HTR-8/SVneo (cell line): Measurements from ENCODE around the gene MPV17.
A peak's percentile ranks its signal among the peaks of the same experiment; 100 is the strongest.
"Not testable (repeated sequence)": the region's sequence is repeated elsewhere in the genome, so short reads cannot be mapped to it uniquely, and the experiment has no call there.

Experiments used
- DNase-seq: peaks from one replicate; pipeline ENCODE4 v3.0.0; 2011; ENCODE audit warnings: low spot score, mixed read lengths; ENCODE audit not compliant: insufficient read length
- FAIRE-seq: peaks from 2 replicates; lab custom pipeline; 2011; peaks lifted over from hg19 to GRCh38; lab: Jason Lieb, UNC

Gene MPV17

GRCh38 chr2:27271631-27272340 is 51.1 kb downstream of the MPV17 start:
- FAIRE-seq, result no peak
- no peak for DNase-seq

DNA sequence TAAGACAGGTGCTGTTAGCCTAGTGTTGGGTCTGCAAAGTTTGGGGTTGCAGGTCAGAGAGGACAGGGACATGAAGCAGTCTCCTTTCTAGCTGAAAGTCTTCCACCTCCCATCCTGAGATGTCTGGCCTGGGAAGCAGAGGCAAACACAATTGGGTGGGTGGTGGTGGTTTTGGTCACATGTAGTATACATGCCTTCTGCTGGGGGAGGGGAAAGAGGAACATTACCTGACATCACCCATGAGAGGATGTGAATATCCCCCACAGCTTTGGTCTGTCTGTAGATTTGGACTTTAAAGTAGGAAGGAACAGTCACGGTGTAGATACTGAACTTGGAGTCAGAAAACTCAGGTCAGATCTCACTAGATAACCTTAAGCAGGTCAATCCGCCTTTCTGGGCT is 52.2 kb downstream of the MPV17 start:
- DNase-seq, result no peak
- FAIRE-seq, result no peak

DNA sequence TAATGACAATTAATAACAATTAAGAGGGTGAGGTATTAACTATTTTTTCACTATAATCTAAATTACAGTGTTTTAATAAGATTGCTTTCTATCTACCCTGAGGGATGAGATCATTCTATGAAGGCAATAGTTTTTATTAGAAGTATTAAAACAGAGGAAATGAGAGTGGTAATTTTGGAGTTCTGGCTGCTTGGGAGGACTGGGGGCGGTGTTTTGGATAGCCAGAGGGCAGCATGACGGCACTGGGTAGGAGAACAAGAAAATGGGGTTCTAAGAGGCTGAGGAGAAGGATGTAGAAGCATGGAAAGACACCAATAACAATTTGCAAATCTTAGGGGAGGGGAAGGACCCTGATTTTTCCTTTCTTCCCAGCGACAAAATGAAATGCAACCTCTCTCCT is 52.8 kb downstream of the MPV17 start:
- DNase-seq (no peak), FAIRE-seq (no peak)

DNA sequence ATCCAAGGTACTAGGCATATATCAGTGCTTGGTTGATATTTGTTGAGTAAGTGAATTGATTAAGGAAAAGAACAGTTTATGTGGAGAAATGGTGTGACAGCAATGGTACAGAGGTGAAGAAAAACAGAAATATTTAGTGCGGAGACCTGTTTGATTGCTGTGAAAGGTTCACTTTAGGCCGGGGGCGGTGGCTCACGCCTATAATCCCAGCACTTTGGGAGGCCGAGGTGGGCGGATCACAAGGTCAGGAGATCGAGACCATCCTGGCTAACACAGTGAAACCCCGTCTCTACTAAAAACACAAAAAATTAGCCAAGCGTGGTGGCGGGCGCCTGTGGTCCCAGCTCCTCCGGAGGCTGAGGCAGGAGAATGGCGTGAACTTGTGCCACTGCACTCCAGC is 54.6 kb downstream of the MPV17 start:
- DNase-seq, FAIRE-seq: not testable (repeated sequence)

DNA sequence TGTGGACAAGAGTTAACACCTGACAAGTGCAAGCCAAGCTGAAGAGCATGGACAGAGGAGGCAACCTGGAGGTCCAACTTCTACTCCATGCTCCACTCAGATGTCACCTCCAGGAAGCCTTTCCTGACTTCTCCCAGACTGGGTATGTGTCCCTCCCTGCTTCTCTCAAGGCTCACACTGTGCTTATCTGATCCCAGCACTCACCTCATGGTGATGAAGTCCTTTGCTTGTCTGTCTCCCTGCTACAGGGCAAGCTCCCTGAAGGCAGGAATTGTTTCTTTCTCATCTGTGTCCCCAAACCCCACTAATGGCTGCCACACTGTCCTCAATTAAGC is 57.4 kb downstream of the MPV17 start:
- no peak for FAIRE-seq
- DNase-seq, result no peak

DNA sequence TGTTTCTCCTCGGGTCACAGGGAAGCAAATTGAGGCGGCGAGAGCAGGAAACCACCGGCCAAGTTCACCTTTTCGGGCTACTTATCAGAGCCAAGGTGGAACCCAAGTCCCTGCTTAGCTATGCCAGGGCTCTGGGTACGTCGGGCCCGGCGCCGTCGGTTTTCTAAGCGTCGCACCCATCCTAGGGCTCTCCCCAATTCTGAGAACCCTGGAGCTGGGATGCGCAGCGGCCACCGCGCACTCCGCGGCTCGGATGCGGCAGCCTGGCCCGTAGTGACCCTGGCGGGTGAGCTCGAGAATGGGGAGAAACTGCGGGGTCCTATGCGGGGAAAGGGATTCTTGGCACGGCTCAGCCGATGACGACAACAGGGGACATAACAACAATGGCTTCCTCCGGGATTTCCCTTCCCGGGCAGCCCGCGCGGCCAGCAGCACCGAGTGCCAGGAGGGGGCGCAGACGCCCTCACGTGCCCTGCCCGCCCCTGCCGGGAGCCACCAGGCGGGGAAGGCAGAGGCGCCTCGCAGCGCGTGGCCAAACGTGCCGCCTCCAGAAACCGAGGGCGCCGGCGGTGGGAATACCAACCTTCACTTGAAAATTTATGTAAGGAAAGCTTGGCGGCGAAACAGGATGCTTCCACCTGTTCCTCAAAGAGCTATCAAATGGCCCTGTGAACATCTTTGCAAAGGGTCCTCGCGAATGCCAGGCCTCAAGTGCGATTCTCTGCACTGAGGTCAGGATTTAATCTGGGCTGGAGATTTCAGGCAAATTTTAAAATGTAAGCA is 58.0 kb downstream of the MPV17 start:
- DNase-seq, result peak; percentile 87
- peak; percentile 76 for FAIRE-seq

GRCh38 chr2:27264253-27264752 is 58.6 kb downstream of the MPV17 start:
- FAIRE-seq, result peak; percentile 46
- DNase-seq, result no peak

- DNase-seq (no peak), FAIRE-seq (no peak)
Measured at GRCh38 chr2:27263287-27264252, 59.3 kb downstream of the MPV17 start.

- peak; percentile 89 for DNase-seq
- FAIRE-seq, result peak; percentile 84
Measured at GRCh38 chr2:27262379-27263286, 60.3 kb downstream of the MPV17 start, which contains the start of gene SLC30A3. Gene SLC30A3, minus strand, starts transcription at chr2:27263047. Its CDS starts 141 bp downstream, at chr2:27262906.

DNA sequence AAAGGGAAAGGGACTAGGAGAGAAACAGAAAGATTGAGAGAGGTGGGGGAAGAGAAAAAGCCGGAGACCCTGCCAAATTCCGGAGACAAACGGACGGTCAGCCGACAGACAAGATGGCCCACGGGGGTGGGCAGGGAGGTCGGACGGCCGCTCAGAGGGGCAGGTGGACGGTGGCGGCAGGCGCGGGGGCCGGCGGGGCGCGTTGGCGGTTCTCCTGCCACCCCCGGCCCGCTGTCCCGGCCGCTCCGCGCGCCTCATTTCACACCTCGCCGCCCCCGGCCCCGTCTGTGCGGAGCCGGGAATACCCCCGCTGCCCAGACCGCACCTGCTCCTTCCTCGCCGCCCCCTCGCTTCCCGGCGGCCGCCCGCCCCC is 61.0 kb downstream of the MPV17 start:
- DNase-seq, result no peak
- FAIRE-seq, result no peak

GRCh38 chr2:27261241-27261925 is 61.5 kb downstream of the MPV17 start:
- no peak for FAIRE-seq
- no peak for DNase-seq
